HepG2 (cell line): ENCODE results near the gene TRIM59. TPM values are rescaled to one million over a fixed set of nuclear protein-coding genes. Genes with fewer than 3 reads are reported as not detected.

Source experiments
- ETV5 ChIP-seq: IDR thresholded peaks from 2 replicates; pipeline ENCODE4 v1.6.1; 2018; ENCODE audit warnings: missing biosample characterization, missing genetic modification reagents, inconsistent platforms, borderline replicate concordance
- GATAD2A ChIP-seq: IDR thresholded peaks from 2 replicates; pipeline ENCODE4 v1.6.1; 2016
- HDAC6 ChIP-seq: fragments of 200-600 bp; sonication (generic); IDR thresholded peaks from 2 replicates; pipeline ENCODE4 v1.7.0; 2017; ENCODE audit warnings: mild to moderate bottlenecking, antibody characterized with exemption, low read length, low read depth
- KDM6A ChIP-seq: IDR thresholded peaks from 2 replicates; pipeline ENCODE4 v1.6.1; 2016; ENCODE audit warnings: low read depth
- PLSCR1 ChIP-seq: sonication (generic); formaldehyde crosslinking; IDR thresholded peaks from 2 replicates; pipeline ENCODE4 v1.5.0; 2020; ENCODE audit warnings: missing genetic modification reagents, mild to moderate bottlenecking, borderline replicate concordance
- SMAD1 ChIP-seq: sonication (generic); formaldehyde crosslinking; IDR thresholded peaks from 2 replicates; pipeline ENCODE4 v1.4.0; 2020; ENCODE audit warnings: missing genetic modification reagents, low read depth, mild to moderate bottlenecking, borderline replicate concordance
- SMARCE1 ChIP-seq: fragments of 450-650 bp; IDR thresholded peaks from 2 replicates; pipeline ENCODE4 v1.6.1; 2017; ENCODE audit warnings: borderline replicate concordance
- SOX13 ChIP-seq, 3 experiments: fragments of 450-650 bp in 1 of 3; sonication (generic) in 1 of 3; formaldehyde crosslinking in 1 of 3; IDR thresholded peaks in 2 of 3; conservative IDR thresholded peaks in 1 of 3; 2 replicates each; pipeline versions ENCODE4 v1.5.0 to v1.6.1; 2016 to 2020; ENCODE audit warnings: antibody characterized with exemption in 1 of 3, mild to moderate bottlenecking in 1 of 3, missing compliant biosample characterization in 1 of 3, missing genetic modification reagents in 1 of 3, moderate library complexity in 1 of 3
- SOX6 ChIP-seq, 2 experiments: fragments of 450-650 bp in 1 of 2; sonication (generic) in 1 of 2; formaldehyde crosslinking in 1 of 2; IDR thresholded peaks; 2 replicates each; pipeline versions ENCODE4 v1.4.0 to v1.6.1; 2017 to 2020; ENCODE audit warnings: antibody characterized with exemption in 1 of 2, mild to moderate bottlenecking in 1 of 2, missing genetic modification reagents in 1 of 2
- TEF ChIP-seq: sonication (generic); formaldehyde crosslinking; IDR thresholded peaks from 2 replicates; pipeline ENCODE4 v1.5.0; 2020; ENCODE audit warnings: missing genetic modification reagents
- TFDP1 ChIP-seq: IDR thresholded peaks from 2 replicates; pipeline ENCODE4 v1.6.1; 2016; ENCODE audit warnings: missing compliant biosample characterization, missing genetic modification reagents, borderline replicate concordance
- U2AF2 ChIP-seq: fragments of 200-400 bp; formaldehyde crosslinking; IDR thresholded peaks from 2 replicates; pipeline ENCODE4 v1.6.1; 2017; ENCODE audit warnings: low read depth, mild to moderate bottlenecking, low read length
- ZFP82 ChIP-seq: sonication (generic); formaldehyde crosslinking; IDR thresholded peaks from 2 replicates; pipeline ENCODE4 v1.5.1; 2020; ENCODE audit warnings: mild to moderate bottlenecking, missing genetic modification reagents, borderline replicate concordance
- ZNF142 ChIP-seq: sonication (generic); formaldehyde crosslinking; IDR thresholded peaks from 2 replicates; pipeline ENCODE4 v1.4.0; 2020; ENCODE audit warnings: missing genetic modification reagents
- ZNF230 ChIP-seq: sonication (generic); formaldehyde crosslinking; IDR thresholded peaks from 2 replicates; pipeline ENCODE4 v1.4.0; 2020; ENCODE audit warnings: mild to moderate bottlenecking, missing genetic modification reagents
- ZNF883 ChIP-seq: sonication (generic); formaldehyde crosslinking; IDR thresholded peaks from 2 replicates; pipeline ENCODE4 v1.5.1; 2020; ENCODE audit warnings: mild to moderate bottlenecking, missing genetic modification reagents; ENCODE audit errors: not compliant biosample characterization
- polyA plus RNA-seq, 8 experiments: library from polyadenylated mRNA; depleted of rRNA in 3 of 8; stranded (reverse) in 7 of 8; unstranded in 1 of 8; fragments of >200 nt; fragmentation: Illumina TruSeq in 4 of 8; extraction: Trizol in 4 of 8; gene quantifications; 2 replicates each; pipeline versions ENCODE4 v1.2.1 to v1.2.3, GENCODE V29; 2011 to 2016; ENCODE audit warnings: low read depth in 4 of 8, missing spikeins in 1 of 8, mixed read lengths in 1 of 8; ENCODE audit not compliant: insufficient read depth in 1 of 8
- total RNA-seq, 5 experiments: library from RNA; depleted of rRNA; stranded (reverse); fragments of >200 nt; fragmentation: Illumina TruSeq; extraction: Trizol; gene quantifications; 2 replicates each; pipeline ENCODE4 v1.2.3, GENCODE V29; 2016; ENCODE audit warnings: low read depth in 1 of 5
- TF ChIP-seq, protein P1 (sequence below): fragments of 450-650 bp; IDR thresholded peaks from 2 replicates; pipeline ENCODE4 v1.6.1; 2017; ENCODE audit warnings: mild to moderate bottlenecking

TRIM59 gene
- total and polyA plus RNA-seq, 2 of the 13 experiments (the other 11 are each of a cell fraction or from before 2014, with no cell fraction given), result 1.3 to 3.2 TPM

- TF ChIP-seq ETV5 (CRISPR knock-in tag) (no peak), KDM6A (CRISPR knock-in tag) (no peak), ZFP82 (CRISPR knock-in tag) (no peak), ZNF142 (CRISPR knock-in tag) (no peak), SMAD1 (CRISPR knock-in tag) (no peak), ZNF883 (CRISPR knock-in tag) (no peak), PLSCR1 (CRISPR knock-in tag) (no peak), TEF (CRISPR knock-in tag) (no peak), GATAD2A (CRISPR knock-in tag) (no peak), U2AF2 (no peak), SMARCE1 (no peak), TFDP1 (CRISPR knock-in tag) (no peak), HDAC6 (no peak), ZNF230 (CRISPR knock-in tag) (no peak), SOX6 (IDR thresholded peaks at IDR 0.05) (no peak), SOX6 (CRISPR knock-in tag; IDR thresholded peaks at IDR 0.05) (peak; percentile 41), SOX13 (IDR thresholded peaks at IDR 0.05) (no peak), SOX13 (CRISPR knock-in tag; conservative IDR thresholded peaks at IDR 0.05 in 1 of 2, IDR thresholded peaks at IDR 0.05 in 1 of 2) (no peak)
- TF ChIP-seq, protein P1, sequence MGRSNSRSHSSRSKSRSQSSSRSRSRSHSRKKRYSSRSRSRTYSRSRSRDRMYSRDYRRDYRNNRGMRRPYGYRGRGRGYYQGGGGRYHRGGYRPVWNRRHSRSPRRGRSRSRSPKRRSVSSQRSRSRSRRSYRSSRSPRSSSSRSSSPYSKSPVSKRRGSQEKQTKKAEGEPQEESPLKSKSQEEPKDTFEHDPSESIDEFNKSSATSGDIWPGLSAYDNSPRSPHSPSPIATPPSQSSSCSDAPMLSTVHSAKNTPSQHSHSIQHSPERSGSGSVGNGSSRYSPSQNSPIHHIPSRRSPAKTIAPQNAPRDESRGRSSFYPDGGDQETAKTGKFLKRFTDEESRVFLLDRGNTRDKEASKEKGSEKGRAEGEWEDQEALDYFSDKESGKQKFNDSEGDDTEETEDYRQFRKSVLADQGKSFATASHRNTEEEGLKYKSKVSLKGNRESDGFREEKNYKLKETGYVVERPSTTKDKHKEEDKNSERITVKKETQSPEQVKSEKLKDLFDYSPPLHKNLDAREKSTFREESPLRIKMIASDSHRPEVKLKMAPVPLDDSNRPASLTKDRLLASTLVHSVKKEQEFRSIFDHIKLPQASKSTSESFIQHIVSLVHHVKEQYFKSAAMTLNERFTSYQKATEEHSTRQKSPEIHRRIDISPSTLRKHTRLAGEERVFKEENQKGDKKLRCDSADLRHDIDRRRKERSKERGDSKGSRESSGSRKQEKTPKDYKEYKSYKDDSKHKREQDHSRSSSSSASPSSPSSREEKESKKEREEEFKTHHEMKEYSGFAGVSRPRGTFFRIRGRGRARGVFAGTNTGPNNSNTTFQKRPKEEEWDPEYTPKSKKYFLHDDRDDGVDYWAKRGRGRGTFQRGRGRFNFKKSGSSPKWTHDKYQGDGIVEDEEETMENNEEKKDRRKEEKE, result no peak
Measured at GRCh38 chr3:160448845-160449635, 546 bp downstream of the TRIM59 start (continued).
